HG03460 (cell line): ENCODE measurements around the gene ZDHHC6.
"Not testable (repeated sequence)": the region's sequence is repeated elsewhere in the genome, so short reads cannot be mapped to it uniquely, and the experiment has no call there.

Source experiments
- ATAC-seq: cut with Tn5 transposase; IDR thresholded peaks from one replicate; pipeline ENCODE4 v1.9.1; 2021; ENCODE audit not compliant: unreplicated experiment

ZDHHC6 gene

GRCh38 chr10:112393341-112393740 lies 53.4 kb downstream of the ZDHHC6 start:
- no peak for ATAC-seq

- no peak for ATAC-seq
Observed at GRCh38 chr10:112390125-112390703, 56.5 kb downstream of the ZDHHC6 start.

GRCh38 chr10:112389271-112389822 lies 57.4 kb downstream of the ZDHHC6 start:
- ATAC-seq, result peak; percentile 78

GRCh38 chr10:112388548-112388947 lies 58.2 kb downstream of the ZDHHC6 start:
- ATAC-seq, result no peak

GRCh38 chr10:112388056-112388455 lies 58.7 kb downstream of the ZDHHC6 start:
- not testable (repeated sequence) for ATAC-seq

GRCh38 chr10:112385201-112385600 lies 61.5 kb downstream of the ZDHHC6 start:
- ATAC-seq, result no peak

- no peak for ATAC-seq
Observed at GRCh38 chr10:112384141-112384540, 62.6 kb downstream of the ZDHHC6 start.

GRCh38 chr10:112383325-112383724 lies 63.4 kb downstream of the ZDHHC6 start:
- no peak for ATAC-seq

- ATAC-seq, result no peak
Observed at GRCh38 chr10:112382515-112383235, 64.0 kb downstream of the ZDHHC6 start.
